Measurements from ENCODE around the gene DENND2C.

The DENND2C gene

DNA sequence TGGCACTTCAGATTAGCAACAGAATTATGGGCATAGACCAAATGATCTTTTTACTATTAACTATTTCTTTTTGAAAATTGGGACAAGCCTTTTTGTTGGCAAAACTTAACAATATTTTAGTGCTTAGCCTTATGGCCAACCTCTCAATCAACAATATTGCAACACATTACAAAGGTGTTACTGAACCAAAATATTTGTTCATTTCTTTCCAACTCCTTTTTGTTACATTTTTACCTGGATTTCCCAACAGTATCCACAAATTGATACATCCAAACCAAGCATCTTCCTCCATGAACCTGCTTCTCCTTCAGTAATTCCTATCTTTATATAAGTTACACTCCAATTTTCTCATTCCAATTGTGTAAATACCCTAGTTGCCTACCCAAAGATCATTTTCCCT lies 27.0 kb upstream of the DENND2C start:
- TF ChIP-seq JUND (IDR thresholded peaks at IDR 0.05; ENCODE audit: low read depth) = no peak
- in situ Hi-C loops (cut with HindIII; ENCODE audit: low pct_unique_long_range_greater_than_20kb, low sequenced_read_pairs) = no loop called here
- DNase-seq (ENCODE audit: low read depth in 1 of 2, low spot score in 1 of 2) = no peak

DNA sequence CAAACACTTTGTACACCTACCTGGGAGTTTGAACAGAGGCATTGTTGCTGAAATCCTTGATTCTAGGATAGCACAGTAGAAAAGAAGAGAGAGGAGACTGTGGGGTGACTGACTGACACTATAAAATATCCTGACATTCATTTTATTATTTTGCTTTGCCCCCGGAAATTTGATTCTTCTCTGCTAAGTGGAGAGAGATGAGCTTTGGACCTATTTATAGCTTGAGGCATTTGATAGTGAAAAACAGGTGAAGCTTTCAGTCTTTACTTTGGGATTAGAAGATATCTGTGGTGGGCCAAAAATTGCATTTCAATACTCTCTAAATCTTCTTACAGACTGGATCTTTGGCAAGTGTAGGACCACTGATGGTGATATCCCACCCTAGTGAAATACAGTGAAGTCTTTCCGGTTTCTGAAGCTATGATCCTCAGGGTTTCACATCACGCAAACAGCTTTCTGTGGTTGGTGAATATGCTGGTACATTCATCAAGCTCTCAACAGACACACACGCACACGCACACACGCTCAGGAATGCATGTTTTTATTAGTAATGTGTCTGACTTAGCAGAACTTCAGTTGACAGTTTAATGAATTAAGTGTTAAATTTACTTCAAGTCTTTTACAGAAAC lies 25.7 kb upstream of the DENND2C start, which contains the start of gene AMPD1:
Gene AMPD1, minus strand, starts transcription at position 117 of the 629 bp plus-strand sequence. Its CDS starts 75 bp downstream, at position 42.
- DNase-seq (ENCODE audit: low read depth in 1 of 2, low spot score in 1 of 2) = no peak
- in situ Hi-C loops (cut with HindIII; ENCODE audit: low pct_unique_long_range_greater_than_20kb, low sequenced_read_pairs) = no loop called here
- TF ChIP-seq JUND (IDR thresholded peaks at IDR 0.05; ENCODE audit: low read depth) = no peak

DNA sequence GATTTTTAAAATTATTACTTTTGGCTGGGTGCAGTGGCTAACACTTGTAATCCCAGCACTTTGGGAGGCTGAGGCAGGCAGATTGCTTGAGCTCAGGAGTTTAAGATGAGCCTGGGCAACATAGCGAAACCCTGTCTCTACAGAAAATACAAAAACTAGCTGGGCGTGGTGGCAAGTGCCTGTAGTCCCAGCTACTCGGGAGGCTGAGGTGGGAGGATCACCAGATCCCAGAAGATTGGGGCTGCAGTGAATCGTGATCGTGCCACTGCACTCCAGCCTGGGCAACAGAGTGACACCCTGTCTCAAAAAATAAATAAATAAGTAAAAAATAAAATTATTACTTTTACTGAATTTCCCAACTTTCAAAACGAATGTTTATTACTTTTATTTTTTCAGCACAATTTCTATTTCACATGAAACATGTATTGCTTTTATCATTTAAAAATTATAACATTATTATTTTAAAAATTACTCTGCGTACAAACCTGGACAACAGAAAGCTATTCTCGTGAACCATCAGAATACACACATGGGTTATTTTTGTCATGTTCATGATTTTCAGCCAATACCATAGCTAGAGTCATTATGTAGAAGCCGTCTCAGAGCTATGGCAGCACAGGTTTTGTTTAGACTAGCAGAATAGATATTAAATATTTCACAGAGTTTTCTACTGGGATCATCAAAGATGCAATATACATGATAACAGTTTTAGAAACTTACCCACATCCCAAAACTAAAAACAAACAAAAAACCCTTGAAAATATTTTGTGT lies 24.9 kb upstream of the DENND2C start:
- no peak for DNase-seq (ENCODE audit: low read depth in 1 of 2, low spot score in 1 of 2)
- in situ Hi-C loops (cut with HindIII; ENCODE audit: low pct_unique_long_range_greater_than_20kb, low sequenced_read_pairs) = no loop called here
- no peak for TF ChIP-seq JUND (IDR thresholded peaks at IDR 0.05; ENCODE audit: low read depth)

DNA sequence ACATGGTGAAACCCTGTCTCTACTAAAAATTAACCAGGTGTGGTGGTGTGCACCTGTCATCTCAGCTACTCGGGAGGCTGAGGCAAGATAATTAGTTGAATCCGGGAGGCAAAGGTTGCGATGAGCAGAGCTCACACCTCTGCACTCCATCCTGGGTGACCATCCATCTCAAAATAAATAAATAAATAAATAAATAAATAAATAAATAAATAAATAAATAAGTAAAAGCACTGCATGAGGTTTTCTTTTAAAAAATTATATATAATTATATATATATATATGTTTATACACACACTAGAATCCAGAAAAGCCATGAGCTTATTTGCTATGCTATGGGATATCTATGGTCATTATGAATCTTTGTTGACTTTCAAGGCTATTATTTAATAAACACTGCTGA lies 23.1 kb upstream of the DENND2C start:
- TF ChIP-seq JUND (IDR thresholded peaks at IDR 0.05; ENCODE audit: low read depth) = no peak
- in situ Hi-C loops (cut with HindIII; ENCODE audit: low pct_unique_long_range_greater_than_20kb, low sequenced_read_pairs) = no loop called here
- DNase-seq (ENCODE audit: low read depth in 1 of 2, low spot score in 1 of 2) = no peak

DNA sequence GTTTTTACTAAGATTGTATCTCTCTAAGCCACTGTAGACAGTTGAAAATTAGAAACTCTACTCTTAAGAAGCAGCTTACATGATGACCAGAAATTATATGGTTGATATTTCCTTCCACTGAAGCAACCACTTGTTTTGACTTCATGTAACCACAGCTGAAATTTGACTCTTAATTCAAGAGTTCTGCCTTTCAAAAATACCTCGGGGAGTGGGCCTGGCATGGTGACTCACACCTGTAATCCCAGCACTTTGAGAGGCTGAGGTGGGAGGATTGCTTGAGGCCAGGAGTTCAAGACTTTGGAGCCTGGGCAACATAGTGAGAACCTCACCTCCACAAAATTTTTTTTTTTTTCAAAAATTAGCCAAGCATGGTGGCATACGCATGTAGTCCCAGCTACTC lies 21.2 kb upstream of the DENND2C start:
- DNase-seq (ENCODE audit: low read depth in 1 of 2, low spot score in 1 of 2) = no peak
- no peak for TF ChIP-seq JUND (IDR thresholded peaks at IDR 0.05; ENCODE audit: low read depth)
- in situ Hi-C loops (cut with HindIII; ENCODE audit: low pct_unique_long_range_greater_than_20kb, low sequenced_read_pairs) = no loop called here

DNA sequence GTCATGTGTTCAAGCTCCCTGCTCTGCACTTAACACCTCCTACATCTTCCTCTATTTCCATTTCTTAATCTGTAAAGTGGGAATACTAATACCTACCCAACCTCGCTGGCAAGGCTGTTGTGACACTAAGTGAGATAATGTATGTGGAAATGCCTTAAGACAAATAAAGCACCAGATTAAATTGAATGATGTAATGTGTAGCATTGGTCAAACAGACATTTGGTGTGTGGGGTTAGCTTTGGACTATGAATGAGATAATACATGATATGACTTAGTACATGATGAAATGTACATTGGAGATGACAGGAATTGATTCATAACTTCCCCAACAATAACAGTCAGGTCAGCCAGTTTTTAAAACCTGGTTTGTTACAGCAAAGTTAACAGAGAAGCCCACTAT lies 20.3 kb upstream of the DENND2C start:
- TF ChIP-seq JUND (IDR thresholded peaks at IDR 0.05; ENCODE audit: low read depth) = no peak
- DNase-seq (ENCODE audit: low read depth in 1 of 2, low spot score in 1 of 2) = no peak
- in situ Hi-C loops (cut with HindIII; ENCODE audit: low pct_unique_long_range_greater_than_20kb, low sequenced_read_pairs) = no loop called here

DNA sequence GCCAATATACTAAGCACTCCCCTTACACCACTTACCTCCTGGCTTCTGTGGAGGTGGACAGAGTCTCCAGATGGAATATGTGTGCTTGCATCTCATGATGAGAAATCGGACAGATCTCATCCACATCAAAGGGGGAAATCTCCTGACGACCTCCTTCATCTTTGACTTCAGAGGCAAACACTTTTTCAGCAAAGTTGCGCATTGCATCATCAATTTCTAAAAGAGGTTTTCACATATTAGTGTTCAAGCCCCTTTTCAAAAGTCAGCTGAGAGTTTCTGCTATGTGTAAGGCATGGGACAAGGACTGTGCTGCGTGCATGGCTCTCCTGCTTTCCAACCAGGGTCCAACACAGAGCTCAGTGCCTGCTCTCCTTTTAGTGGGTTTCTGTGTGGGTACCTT lies 18.7 kb upstream of the DENND2C start:
- in situ Hi-C loops (cut with HindIII; ENCODE audit: low pct_unique_long_range_greater_than_20kb, low sequenced_read_pairs) = no loop called here
- DNase-seq (ENCODE audit: low read depth in 1 of 2, low spot score in 1 of 2) = no peak
- TF ChIP-seq JUND (IDR thresholded peaks at IDR 0.05; ENCODE audit: low read depth) = no peak

DNA sequence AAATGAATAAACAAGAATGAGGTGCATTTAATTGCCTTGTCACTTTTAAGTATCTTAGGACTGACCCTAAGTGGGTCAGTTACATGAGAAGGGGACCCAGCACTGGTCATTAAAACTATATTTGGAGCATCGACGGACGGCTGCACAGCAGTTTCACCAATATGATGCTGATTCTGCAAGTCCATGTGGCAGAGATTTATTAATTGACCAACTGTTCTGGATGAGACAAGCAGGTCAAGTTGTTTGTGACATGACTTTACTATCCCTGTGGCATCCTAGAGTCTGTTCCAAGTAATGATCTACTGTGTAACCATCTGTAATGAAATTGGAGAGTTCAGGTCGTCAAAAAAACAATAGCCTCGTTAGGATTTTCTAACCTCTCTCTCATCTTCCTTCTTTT lies 16.0 kb upstream of the DENND2C start:
- in situ Hi-C loops (cut with HindIII; ENCODE audit: low pct_unique_long_range_greater_than_20kb, low sequenced_read_pairs) = no loop called here
- TF ChIP-seq JUND (IDR thresholded peaks at IDR 0.05; ENCODE audit: low read depth) = no peak
- DNase-seq (ENCODE audit: low read depth in 1 of 2, low spot score in 1 of 2) = no peak

DNA sequence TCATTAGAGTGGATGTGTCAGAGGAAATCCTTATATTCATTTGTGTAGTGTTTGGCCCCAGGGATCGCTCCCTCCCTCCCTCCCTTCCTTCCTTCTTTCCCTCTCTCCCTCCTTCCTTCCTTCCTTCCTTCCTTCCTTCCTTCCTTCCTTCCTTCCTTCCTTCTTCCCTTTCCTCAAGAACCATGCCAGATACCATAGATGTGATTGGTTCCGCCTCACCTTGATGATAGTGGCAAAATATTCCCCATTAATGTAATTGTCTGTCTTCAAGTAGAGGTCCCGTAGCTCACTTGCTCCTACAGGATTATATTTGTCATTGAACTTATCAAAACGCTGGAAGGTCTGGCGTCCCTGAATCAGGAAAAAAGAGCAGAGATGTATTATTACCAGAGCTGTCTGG lies 7.8 kb upstream of the DENND2C start:
- TF ChIP-seq JUND (IDR thresholded peaks at IDR 0.05; ENCODE audit: low read depth) = no peak
- in situ Hi-C loops (cut with HindIII; ENCODE audit: low pct_unique_long_range_greater_than_20kb, low sequenced_read_pairs) = no loop called here
- DNase-seq (ENCODE audit: low read depth in 1 of 2, low spot score in 1 of 2) = no peak

DNA sequence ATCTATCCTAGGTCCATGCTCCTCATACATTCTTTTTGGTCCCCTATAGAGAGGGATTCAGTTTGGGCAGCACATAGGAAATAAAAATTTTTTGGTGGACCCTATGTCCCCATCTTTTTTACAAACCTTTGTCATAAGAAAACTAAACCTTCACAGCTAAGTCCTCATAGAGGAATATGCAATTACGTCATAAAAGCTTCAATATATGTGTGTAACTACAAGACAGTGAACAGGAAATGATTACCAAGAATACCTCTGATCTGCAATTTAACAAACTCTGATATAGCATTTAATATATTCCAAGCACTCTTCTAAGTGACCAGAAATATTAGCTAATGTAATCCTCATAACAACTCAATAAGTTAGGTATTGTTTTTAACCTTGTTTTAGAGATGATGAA lies 6.3 kb upstream of the DENND2C start:
- in situ Hi-C loops (cut with HindIII; ENCODE audit: low pct_unique_long_range_greater_than_20kb, low sequenced_read_pairs) = no loop called here
- no peak for DNase-seq (ENCODE audit: low read depth in 1 of 2, low spot score in 1 of 2)
- no peak for TF ChIP-seq JUND (IDR thresholded peaks at IDR 0.05; ENCODE audit: low read depth)

DNA sequence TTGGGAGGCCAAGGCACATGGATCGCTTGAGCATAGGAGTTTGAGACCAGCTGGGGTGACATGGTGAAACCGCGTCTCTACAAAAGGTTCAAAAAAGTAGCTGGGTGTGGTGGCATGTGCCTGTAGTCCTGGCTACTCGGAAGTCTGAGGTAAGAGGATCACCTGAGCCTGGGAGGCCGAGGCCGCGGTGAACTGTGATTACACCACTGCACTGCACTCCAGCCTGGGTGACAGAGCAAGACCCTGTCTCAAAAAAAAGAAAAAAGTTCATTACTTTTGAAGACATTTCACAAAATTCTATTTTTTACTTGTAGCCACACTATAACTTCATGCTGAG lies 2.1 kb upstream of the DENND2C start:
- in situ Hi-C loops (cut with HindIII; ENCODE audit: low pct_unique_long_range_greater_than_20kb, low sequenced_read_pairs) = no loop called here
- TF ChIP-seq JUND (IDR thresholded peaks at IDR 0.05; ENCODE audit: low read depth) = no peak
- no peak for DNase-seq (ENCODE audit: low read depth in 1 of 2, low spot score in 1 of 2)

DNA sequence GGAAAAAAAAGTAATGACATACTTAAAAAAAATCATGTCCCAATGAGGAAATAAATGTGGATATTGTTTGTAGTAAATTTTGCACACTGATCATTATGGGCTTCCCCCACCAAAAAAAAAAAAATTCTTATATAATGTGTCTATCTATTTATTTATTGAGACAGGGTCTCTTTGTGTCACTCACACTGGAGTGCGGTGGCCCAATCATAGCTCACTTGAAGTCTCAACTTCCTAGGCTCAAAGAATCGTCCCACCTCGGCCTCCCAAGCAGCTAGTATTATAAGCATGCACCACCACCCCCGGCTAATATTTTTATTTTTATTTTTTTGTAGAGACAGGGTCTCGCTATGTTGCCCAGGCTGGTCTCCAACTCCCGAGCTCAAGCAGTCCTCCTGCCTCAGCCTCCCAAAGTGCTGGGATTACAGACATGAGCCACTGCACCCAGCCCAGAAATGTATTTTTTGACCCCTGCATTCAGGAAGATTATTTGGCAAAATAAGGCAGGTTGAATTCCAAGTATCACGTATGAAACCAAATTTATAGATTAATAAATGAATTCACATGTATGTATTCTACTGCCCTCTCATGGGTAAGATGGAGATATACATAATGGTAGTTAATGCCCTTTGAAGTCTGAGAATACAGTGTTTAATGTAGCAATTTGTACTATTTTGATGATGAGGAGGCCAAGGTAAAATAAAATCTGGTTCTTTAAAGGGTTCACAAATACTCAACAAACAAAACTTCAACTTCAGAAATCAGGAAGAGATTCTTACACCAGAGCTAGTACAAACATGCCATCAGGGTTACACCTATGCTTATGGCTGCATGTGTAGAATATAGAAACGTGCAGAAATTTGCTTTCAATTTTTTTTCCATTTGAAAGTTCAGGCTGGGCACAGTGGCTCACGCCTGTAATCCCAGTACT lies 1.4 kb upstream of the DENND2C start:
- no peak for TF ChIP-seq JUND (IDR thresholded peaks at IDR 0.05; ENCODE audit: low read depth)
- in situ Hi-C loops (cut with HindIII; ENCODE audit: low pct_unique_long_range_greater_than_20kb, low sequenced_read_pairs) = no loop called here
- peak; percentile 12 to 24 for DNase-seq (ENCODE audit: low read depth in 1 of 2, low spot score in 1 of 2)
